ENCODE data around the gene PDK3. TPM values are rescaled to one million over a fixed set of nuclear protein-coding genes. Genes with fewer than 3 reads are reported as not detected.

PDK3 gene
- total RNA-seq, 1 experiment from 2014 or later = 1.4 TPM

GRCh38 chrX:24482823-24483415 lies 17.8 kb downstream of the PDK3 start:
- CTCF ChIA-PET = interaction anchor here (0.7 to 1.3 kb wide), 3 partner anchors 8 to 193 kb away, joined by 3 to 4 read pairs (median 3); no protein-coding TSS in a partner anchor
- Mint-ChIP-seq H3K27ac (ENCODE audit: low read depth, unreplicated experiment) (no peak overlapping the region), H3K4me1 (ENCODE audit: insufficient read depth, unreplicated experiment) (no peaks in the 10 kb centered on the region), H3K27me3 (ENCODE audit: insufficient read depth, unreplicated experiment) (peaks cover 66% of the 10 kb centered on the region), H3K4me3 (ENCODE audit: unreplicated experiment) (no peak overlapping the region), H3K9me3 (ENCODE audit: unreplicated experiment) (no peaks in the 10 kb centered on the region), H3K36me3 (ENCODE audit: insufficient read depth, unreplicated experiment) (no peaks in the 10 kb centered on the region)
- no peak for TF ChIP-seq CTCF (IDR thresholded peaks at IDR 0.05; ENCODE audit: unreplicated experiment)
- DNase-seq (ENCODE audit: unreplicated experiment) = no peak
- no TSS peak for BruUV-seq (replicated peaks)
- intact Hi-C loops (cut with micrococcal nuclease) = no loop called here
- POLR2A ChIA-PET = no interaction called here

DNA sequence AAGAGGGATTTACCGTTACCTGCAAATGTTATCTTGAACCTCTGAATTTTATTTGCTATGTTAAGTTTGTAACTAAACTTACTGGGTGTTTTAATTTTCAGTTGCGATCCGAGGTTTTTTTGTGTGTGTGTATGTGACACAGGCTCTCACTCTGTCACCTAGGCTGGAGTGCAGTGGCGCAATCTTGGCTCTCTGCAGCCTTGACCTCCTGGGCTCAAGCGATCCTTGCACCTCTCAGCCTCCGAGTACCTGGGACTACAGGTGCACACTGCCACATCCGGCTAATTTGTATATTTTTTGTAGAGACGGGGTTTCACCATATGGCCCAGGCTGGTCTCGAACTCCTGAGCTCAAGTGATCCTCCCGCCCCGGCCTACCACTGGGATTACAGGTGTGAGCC lies 18.5 kb downstream of the PDK3 start:
- no peak for TF ChIP-seq CTCF (IDR thresholded peaks at IDR 0.05; ENCODE audit: unreplicated experiment)
- no peaks in the 10 kb centered on the region for H3K36me3 Mint-ChIP-seq (ENCODE audit: insufficient read depth, unreplicated experiment)
- CTCF ChIA-PET = interaction anchor here (0.6 kb wide), 1 partner anchor 29 kb away, joined by 6 read pairs; no protein-coding TSS in a partner anchor
- POLR2A ChIA-PET = no interaction called here
- no peaks in the 10 kb centered on the region for H3K4me1 Mint-ChIP-seq (ENCODE audit: insufficient read depth, unreplicated experiment)
- H3K27me3 Mint-ChIP-seq (ENCODE audit: insufficient read depth, unreplicated experiment) = peaks cover 59% of the 10 kb centered on the region
- H3K4me3 Mint-ChIP-seq (ENCODE audit: unreplicated experiment) = no peak overlapping the region
- intact Hi-C loops (cut with micrococcal nuclease) = no loop called here
- no peak for DNase-seq (ENCODE audit: unreplicated experiment)
- H3K9me3 Mint-ChIP-seq (ENCODE audit: unreplicated experiment) = no peaks in the 10 kb centered on the region
- no peak overlapping the region for H3K27ac Mint-ChIP-seq (ENCODE audit: low read depth, unreplicated experiment)
- no TSS peak for BruUV-seq (replicated peaks)

DNA sequence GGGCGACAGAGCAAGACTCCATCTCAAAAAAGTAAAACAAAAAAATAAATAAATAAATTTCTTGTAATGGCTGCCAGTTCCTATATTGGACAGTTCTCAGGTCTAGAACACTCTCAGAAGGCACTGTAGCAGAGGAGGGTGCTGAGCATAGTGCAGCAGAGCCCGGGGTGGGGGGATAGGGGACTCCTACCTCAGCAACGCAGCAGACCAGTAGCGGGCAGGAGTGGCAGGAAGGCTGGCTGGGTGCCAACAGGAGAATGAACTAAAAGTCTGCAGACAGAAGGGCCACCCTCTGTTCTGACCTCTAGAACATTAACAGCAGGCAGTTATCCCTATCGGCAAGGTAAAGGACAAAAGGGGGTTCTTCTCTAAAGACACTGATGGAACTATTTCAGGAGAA lies 20.2 kb downstream of the PDK3 start:
- Mint-ChIP-seq H3K27me3 (ENCODE audit: insufficient read depth, unreplicated experiment) (peaks cover 47% of the 10 kb centered on the region), H3K4me1 (ENCODE audit: insufficient read depth, unreplicated experiment) (no peaks in the 10 kb centered on the region), H3K36me3 (ENCODE audit: insufficient read depth, unreplicated experiment) (no peaks in the 10 kb centered on the region), H3K4me3 (ENCODE audit: unreplicated experiment) (no peak overlapping the region), H3K9me3 (ENCODE audit: unreplicated experiment) (no peaks in the 10 kb centered on the region), H3K27ac (ENCODE audit: low read depth, unreplicated experiment) (no peak overlapping the region)
- no peak for DNase-seq (ENCODE audit: unreplicated experiment)
- POLR2A ChIA-PET = no interaction called here
- no TSS peak for BruUV-seq (replicated peaks)
- CTCF ChIA-PET = interaction anchor here (1.7 kb wide), 1 partner anchor 13 kb away, joined by 7 read pairs; no protein-coding TSS in a partner anchor
- TF ChIP-seq CTCF (IDR thresholded peaks at IDR 0.05; ENCODE audit: unreplicated experiment) = no peak
- intact Hi-C loops (cut with micrococcal nuclease) = no loop called here

DNA sequence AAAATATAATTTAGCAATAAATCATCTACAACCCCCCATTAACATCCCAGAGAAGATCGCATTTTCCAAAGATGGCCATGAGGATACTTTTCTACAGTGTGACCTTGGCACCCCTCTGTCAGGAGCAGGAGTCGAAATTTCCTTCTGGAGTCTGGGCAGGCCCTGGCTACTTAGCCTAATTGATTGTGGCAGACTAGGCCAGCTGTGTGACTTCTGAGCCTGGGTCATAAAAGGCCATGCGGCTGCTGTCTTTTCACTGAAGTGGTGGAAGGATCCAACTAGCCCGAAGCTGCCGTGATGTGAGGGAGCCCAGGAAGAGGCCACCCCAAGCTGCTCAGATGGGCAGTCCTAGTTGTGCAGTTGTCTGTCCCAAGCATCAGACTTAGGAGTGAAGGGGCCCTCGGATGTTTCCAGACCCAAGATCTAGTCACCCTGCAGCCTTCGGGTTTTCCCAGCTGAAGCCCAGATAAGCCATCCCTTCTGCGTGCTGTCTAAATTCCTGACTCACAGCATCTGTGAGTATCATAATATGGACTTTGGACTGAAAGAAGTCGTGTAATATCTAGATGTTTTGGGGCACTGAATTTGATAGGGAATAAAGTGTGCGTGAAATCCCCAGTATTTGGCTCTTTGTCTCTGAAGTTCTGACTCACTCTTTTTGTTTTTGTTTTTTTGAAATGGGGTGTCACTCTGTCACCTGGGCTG lies 21.0 kb downstream of the PDK3 start:
- no TSS peak for BruUV-seq (replicated peaks)
- Mint-ChIP-seq H3K9me3 (ENCODE audit: unreplicated experiment) (no peaks in the 10 kb centered on the region), H3K4me3 (ENCODE audit: unreplicated experiment) (no peak overlapping the region), H3K36me3 (ENCODE audit: insufficient read depth, unreplicated experiment) (no peaks in the 10 kb centered on the region), H3K27ac (ENCODE audit: low read depth, unreplicated experiment) (no peak overlapping the region), H3K27me3 (ENCODE audit: insufficient read depth, unreplicated experiment) (peaks cover 53% of the 10 kb centered on the region), H3K4me1 (ENCODE audit: insufficient read depth, unreplicated experiment) (no peaks in the 10 kb centered on the region)
- no peak for TF ChIP-seq CTCF (IDR thresholded peaks at IDR 0.05; ENCODE audit: unreplicated experiment)
- ChIA-PET CTCF (interaction anchor here (0.7 to 1.8 kb wide), 2 partner anchors 12 to 89 kb away, joined by 3 to 4 read pairs; no protein-coding TSS in a partner anchor), POLR2A (interaction anchor here (0.7 kb wide), 1 partner anchor 86 kb away, joined by 3 read pairs; no protein-coding TSS in a partner anchor)
- intact Hi-C loops (cut with micrococcal nuclease) = no loop called here
- DNase-seq (ENCODE audit: unreplicated experiment) = no peak

Measured in MCF 10A (cell line).